Peyer's patch (tissue), 4 donors: Measurements from ENCODE around the gene CTAGE4.
"Not testable (repeated sequence)": the region's sequence is repeated elsewhere in the genome, so short reads cannot be mapped to it uniquely, and the experiment has no call there.

ENCODE experiments used
- CTCF ChIP-seq, 6 experiments: fragments of 450-650 bp in 4 of 6; fragments of 200-600 bp in 2 of 6; sonication (generic) in 1 of 6; IDR thresholded peaks; one replicate each; pipeline ENCODE4 v1.5.1; 2017 to 2019; ENCODE audit warnings: antibody characterized with exemption in 6 of 6, mild to moderate bottlenecking in 3 of 6, moderate library complexity in 1 of 6
- POLR2A ChIP-seq, 2 donors: fragments of 450-650 bp; IDR thresholded peaks; one replicate each; pipeline ENCODE4 v1.5.1; 2017; ENCODE audit warnings: antibody characterized with exemption in 2 of 2, mild to moderate bottlenecking in 2 of 2, moderate library complexity in 2 of 2

DNA sequence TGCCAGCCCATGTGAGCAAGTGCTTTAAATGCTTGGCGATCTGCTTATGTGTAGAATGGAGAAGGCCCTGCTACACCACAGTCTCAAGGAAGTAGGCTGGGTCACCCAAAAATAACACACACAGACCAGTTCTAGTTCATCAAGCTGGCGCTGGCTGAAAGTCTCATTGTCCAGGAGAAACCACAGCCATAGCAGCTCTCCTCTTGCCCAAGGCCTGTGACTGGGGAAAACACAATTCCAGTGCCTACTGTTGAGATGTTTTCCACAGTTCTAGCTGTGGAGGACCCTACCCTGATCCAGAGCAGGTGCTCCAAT lies 4.1 kb upstream of the CTAGE4 start:
- not testable (repeated sequence) for TF ChIP-seq CTCF, POLR2A (IDR thresholded peaks at IDR 0.05)
